Natural killer cell (primary cell): ENCODE results near the gene OSM. TPM values are rescaled to one million over a fixed set of nuclear protein-coding genes. Genes with fewer than 3 reads are reported as not detected.

Source experiments
- ATAC-seq, 3 donors: fragments of 150-1000 bp in 2 of 3; fragments of 200-7000 bp in 1 of 3; cut with Tn5 transposase; 1 replicate in 1 of 3; 2 replicates in 2 of 3; pipeline ENCODE4 v1.10.0; 2021; ENCODE audit warnings: mild to moderate bottlenecking in 2 of 3, moderate library complexity in 2 of 3
- DNase-seq, 2 donors: peaks; one replicate each; pipeline versions ENCODE4 v3.0.0 to v3.0.0-alpha.2; 2013 to 2021; ENCODE audit warnings: mixed read lengths in 1 of 2
- H3K27ac ChIP-seq: one replicate; pipeline ENCODE4 v1.5.1; 2013; ENCODE audit warnings: mild to moderate bottlenecking, low read length
- H3K27me3 ChIP-seq: one replicate; pipeline ENCODE4 v1.6.1; 2013; ENCODE audit warnings: low read length; ENCODE audit not compliant: control insufficient read depth, insufficient read depth
- H3K36me3 ChIP-seq: one replicate; pipeline ENCODE4 v1.6.1; 2013; ENCODE audit warnings: low read length; ENCODE audit not compliant: control insufficient read depth, insufficient read depth
- H3K4me1 ChIP-seq: one replicate; pipeline ENCODE4 v1.6.1; 2013; ENCODE audit warnings: low read length; ENCODE audit not compliant: control insufficient read depth, insufficient read depth
- H3K4me3 ChIP-seq: one replicate; pipeline ENCODE4 v1.5.1; 2013; ENCODE audit warnings: low read length
- H3K9me3 ChIP-seq: one replicate; pipeline ENCODE4 v1.6.1; 2013; ENCODE audit warnings: low read length; ENCODE audit not compliant: control insufficient read depth, insufficient read depth
- H3K27ac Mint-ChIP-seq, 2 donors: one replicate each; pipeline ENCODE4 v1.8.0; 2022; ENCODE audit warnings: mild to moderate bottlenecking in 2 of 2, mixed read lengths in 2 of 2, moderate library complexity in 1 of 2
- H3K27me3 Mint-ChIP-seq, 2 donors: one replicate each; pipeline ENCODE4 v1.8.0; 2022; ENCODE audit warnings: low read depth in 2 of 2, mixed read lengths in 2 of 2
- H3K36me3 Mint-ChIP-seq: one replicate; pipeline ENCODE4 v1.8.0; 2022; ENCODE audit warnings: mixed read lengths
- H3K4me1 Mint-ChIP-seq, 2 donors: one replicate each; pipeline ENCODE4 v1.8.0; 2022; ENCODE audit warnings: mixed read lengths in 2 of 2
- H3K4me3 Mint-ChIP-seq: one replicate; pipeline ENCODE4 v1.8.0; 2022; ENCODE audit warnings: mild to moderate bottlenecking, moderate library complexity, mixed read lengths
- H3K9me3 Mint-ChIP-seq, 2 donors: one replicate each; pipeline ENCODE4 v1.8.0; 2022; ENCODE audit warnings: mixed read lengths in 2 of 2
- CTCF ChIP-seq: fragments of 200-600 bp; IDR thresholded peaks from one replicate; pipeline ENCODE4 v1.8.0; 2022; ENCODE audit warnings: antibody characterized with exemption
- WGBS: methylation state at CpG from one replicate; pipeline ENCODE4 v1.1.7; 2013; ENCODE audit warnings: missing lambda C conversion rate; ENCODE audit not compliant: insufficient coverage; 5-methylcytosine and 5-hydroxymethylcytosine counted together
- intact Hi-C: fragments of 100-400 bp; cut with micrococcal nuclease; formaldehyde crosslinking; loops from one replicate; pipeline ENCODE4 v1.14.2; 2022
- total RNA-seq, 4 donors: library from RNA; stranded (reverse); fragments of 120-200 nt in 1 of 4; gene quantifications; one replicate each; pipeline versions ENCODE4 v1.2.3 to v1.2.4, GENCODE V29; 2013 to 2022

Gene OSM
- total RNA-seq, 3 donors from 2014 or later (not counting 1 experiment from before 2014, with no cell fraction given), result 17.4 to 142 (median 18.1) TPM

- no peaks in the 10 kb centered on the region for H3K9me3 Mint-ChIP-seq
- Histone ChIP-seq H3K27me3 (no peaks in the 10 kb centered on the region), H3K9me3 (no peaks in the 10 kb centered on the region), H3K4me3 (peak overlapping the region; percentile 12), H3K36me3 (peaks cover 8% of the 10 kb centered on the region), H3K4me1 (peaks cover 94% of the 10 kb centered on the region), H3K27ac (peak overlapping the region; percentile 71)
- no peak for TF ChIP-seq CTCF
- no peaks in the 10 kb centered on the region for H3K27me3 Mint-ChIP-seq
- no peaks in the 10 kb centered on the region for H3K36me3 Mint-ChIP-seq
- peak overlapping the region; percentile 87 to 95 for H3K27ac Mint-ChIP-seq
- WGBS, result 0% methylated on average over 4 of the region's 4 CpGs
- H3K4me3 Mint-ChIP-seq, result peak overlapping the region; percentile 79
- ATAC-seq (peak; percentile 68 to 79 (median 73)), DNase-seq (peak in 1 of 2 donors; percentile 79)
- intact Hi-C loops, result loop anchor here (5.0 kb wide), 1 partner anchor 47 kb away; no protein-coding TSS in a partner anchor
- H3K4me1 Mint-ChIP-seq, result peaks cover 85 to 96% of the 10 kb centered on the region in 2 donors
Measured at GRCh38 chr22:30305519-30305905, 38.9 kb upstream of the OSM start.

- no peak for ATAC-seq
- Mint-ChIP-seq H3K4me3 (peak overlapping the region; percentile 79), H3K27ac (peak overlapping the region; percentile 87 to 95), H3K9me3 (no peaks in the 10 kb centered on the region), H3K36me3 (no peaks in the 10 kb centered on the region), H3K4me1 (peaks cover 77 to 87% of the 10 kb centered on the region in 2 donors), H3K27me3 (no peaks in the 10 kb centered on the region)
- WGBS, result 50% methylated on average over 7 of the region's 7 CpGs
- intact Hi-C loops, result loop anchor here (5.0 kb wide), 1 partner anchor 48 kb away; no protein-coding TSS in a partner anchor
- Histone ChIP-seq H3K4me3 (no peak overlapping the region), H3K9me3 (no peaks in the 10 kb centered on the region), H3K27me3 (no peaks in the 10 kb centered on the region), H3K27ac (peak overlapping the region; percentile 71), H3K36me3 (peaks cover 8% of the 10 kb centered on the region), H3K4me1 (peaks cover 86% of the 10 kb centered on the region)
- no peak for TF ChIP-seq CTCF
- no peak for DNase-seq
Measured at GRCh38 chr22:30304495-30305244, 38.0 kb upstream of the OSM start.

GRCh38 chr22:30302810-30303138 lies 36.1 kb upstream of the OSM start:
- no peaks in the 10 kb centered on the region for H3K9me3 Mint-ChIP-seq
- no peaks in the 10 kb centered on the region for H3K36me3 Mint-ChIP-seq
- Histone ChIP-seq H3K4me1 (peaks cover 67% of the 10 kb centered on the region), H3K27me3 (no peaks in the 10 kb centered on the region), H3K27ac (peak overlapping the region; percentile 71), H3K4me3 (no peak overlapping the region), H3K36me3 (peaks cover 24% of the 10 kb centered on the region), H3K9me3 (no peaks in the 10 kb centered on the region)
- H3K4me3 Mint-ChIP-seq, result peak overlapping the region; percentile 68
- H3K27ac Mint-ChIP-seq, result peak overlapping the region; percentile 87 to 95
- no peak for TF ChIP-seq CTCF
- no peak for ATAC-seq
- intact Hi-C loops, result no loop called here
- peaks cover 64 to 69% of the 10 kb centered on the region in 2 donors for H3K4me1 Mint-ChIP-seq
- DNase-seq, result no peak
- no peaks in the 10 kb centered on the region for H3K27me3 Mint-ChIP-seq
- 47% methylated on average over 5 of the region's 5 CpGs for WGBS
